ENCODE results near the gene SASH1.

- TF ChIP-seq REST (IDR thresholded peaks at IDR 0.05; ENCODE audit: insufficient read depth in 1 of 2, low read depth in 2 of 2, low read length in 1 of 2): no peak
- TF ChIP-seq CTCF (IDR thresholded peaks at IDR 0.05): no peak
These were observed 231.3 kb downstream of the SASH1 start for GRCh38 chr6:148573922-148574321.
